ENCODE results near the gene CATSPERB. TPM values are rescaled to one million over a fixed set of nuclear protein-coding genes. Genes with fewer than 3 reads are reported as not detected.
"Not testable (repeated sequence)": the region's sequence is repeated elsewhere in the genome, so short reads cannot be mapped to it uniquely, and the experiment has no call there.

CATSPERB gene
- total RNA-seq, 1 donor from 2014 or later = 0.36 TPM

- DNase-seq (ENCODE audit: low spot score) (no peak), ATAC-seq (no peak)
- intact Hi-C loops (cut with DNase I) = no loop called here
These were observed 5.7 kb upstream of the CATSPERB start for GRCh38 chr14:91737619-91738018.

- ATAC-seq (no peak), DNase-seq (ENCODE audit: low spot score) (no peak)
- intact Hi-C loops (cut with DNase I) = no loop called here
These were observed 1.1 kb upstream of the CATSPERB start for GRCh38 chr14:91732859-91733477.

GRCh38 chr14:91732439-91732838, 553 bp upstream of the CATSPERB start:
- ATAC-seq (no peak), DNase-seq (ENCODE audit: low spot score) (no peak)
- intact Hi-C loops (cut with DNase I) = no loop called here

DNA sequence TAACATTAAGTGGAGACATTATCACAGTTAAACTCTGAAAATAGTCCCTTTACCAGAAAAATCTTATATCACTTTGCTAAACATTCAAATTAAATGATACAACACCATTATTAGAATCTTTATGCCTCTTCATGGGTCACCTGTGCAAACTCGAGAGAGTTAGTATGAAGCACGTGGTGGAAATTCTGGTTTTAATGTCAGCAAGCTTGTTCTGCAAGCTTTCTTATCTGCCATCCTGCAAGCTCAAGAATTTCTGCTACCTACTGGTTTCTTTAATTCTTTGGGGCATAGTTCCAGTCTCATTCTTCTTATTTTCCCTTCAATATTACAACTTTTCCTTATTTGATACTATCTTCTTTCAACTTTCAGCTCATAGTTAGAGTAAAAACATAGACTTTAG, 868 bp downstream of the CATSPERB start:
- intact Hi-C loops (cut with DNase I) = no loop called here
- ATAC-seq (no peak), DNase-seq (ENCODE audit: low spot score) (no peak)

GRCh38 chr14:91729756-91730155, 2.1 kb downstream of the CATSPERB start:
- ATAC-seq = no peak
- intact Hi-C loops (cut with DNase I) = no loop called here
- no peak for DNase-seq (ENCODE audit: low spot score)

- ATAC-seq (no peak), DNase-seq (ENCODE audit: low spot score) (no peak)
- intact Hi-C loops (cut with DNase I) = no loop called here
These were observed 3.2 kb downstream of the CATSPERB start for GRCh38 chr14:91728616-91729183.

DNA sequence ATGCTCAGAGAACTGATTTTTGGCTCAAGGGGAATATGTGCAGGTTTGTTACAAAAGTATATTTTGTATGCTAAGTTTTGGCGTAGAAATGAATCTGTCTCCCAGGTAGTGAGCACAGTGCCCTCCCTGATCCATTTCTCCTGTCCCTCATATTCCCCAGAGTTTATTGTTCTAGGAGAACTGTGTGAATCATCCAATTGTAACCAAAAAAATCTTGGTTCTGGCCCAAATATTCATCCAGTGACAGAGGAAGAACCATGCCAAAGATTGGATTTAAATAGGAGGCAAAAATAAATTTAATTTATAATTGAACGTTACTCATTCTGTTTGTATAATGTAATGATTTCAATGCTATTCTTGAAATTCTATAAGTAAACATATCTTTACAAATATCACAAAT, 4.8 kb downstream of the CATSPERB start:
- no peak for DNase-seq (ENCODE audit: low spot score)
- intact Hi-C loops (cut with DNase I) = no loop called here
- ATAC-seq = no peak

- intact Hi-C loops (cut with DNase I) = no loop called here
- DNase-seq (ENCODE audit: low spot score) (no peak), ATAC-seq (no peak)
These were observed 8.4 kb downstream of the CATSPERB start for GRCh38 chr14:91723501-91723900.

DNA sequence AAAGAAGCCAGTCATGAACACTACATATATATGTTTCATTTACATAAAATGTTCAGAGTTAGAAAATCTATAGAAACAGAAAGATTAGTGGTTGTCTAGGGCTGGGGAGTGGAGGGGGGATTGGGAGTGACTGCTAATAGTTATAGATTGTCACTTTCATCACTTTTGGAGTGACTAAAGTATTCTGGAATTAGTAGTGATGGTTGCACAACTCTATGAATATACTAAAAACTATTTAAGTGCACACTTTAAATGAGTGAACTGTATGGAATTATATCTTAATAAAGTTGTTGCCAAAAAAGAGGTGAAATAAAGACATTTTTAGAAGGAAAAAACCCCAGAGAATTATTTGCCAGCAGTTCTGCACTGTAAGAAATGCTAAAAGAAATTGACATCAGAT, 9.5 kb downstream of the CATSPERB start:
- no peak for ATAC-seq
- no peak for DNase-seq (ENCODE audit: low spot score)
- intact Hi-C loops (cut with DNase I) = no loop called here

DNA sequence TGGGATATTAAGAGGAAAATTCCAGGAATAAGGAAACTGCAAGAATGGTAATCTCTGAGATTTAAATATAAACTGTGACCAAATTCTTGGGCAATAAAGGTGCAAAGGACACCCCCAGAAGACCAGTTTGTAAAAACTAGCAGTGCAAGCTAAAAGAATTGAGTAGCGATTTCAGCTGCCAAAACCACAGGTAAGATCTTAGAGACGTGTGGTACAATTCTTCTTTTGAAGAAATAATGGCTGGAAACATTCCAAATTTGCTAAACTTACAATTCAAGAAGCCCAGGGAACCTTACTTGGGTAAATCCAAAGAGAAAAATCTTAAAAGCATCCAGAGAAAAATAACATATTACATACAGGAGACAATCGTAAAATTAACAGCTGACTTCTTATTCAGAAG, 12.0 kb downstream of the CATSPERB start:
- DNase-seq (ENCODE audit: low spot score) = no peak
- no peak for ATAC-seq
- intact Hi-C loops (cut with DNase I) = no loop called here

DNA sequence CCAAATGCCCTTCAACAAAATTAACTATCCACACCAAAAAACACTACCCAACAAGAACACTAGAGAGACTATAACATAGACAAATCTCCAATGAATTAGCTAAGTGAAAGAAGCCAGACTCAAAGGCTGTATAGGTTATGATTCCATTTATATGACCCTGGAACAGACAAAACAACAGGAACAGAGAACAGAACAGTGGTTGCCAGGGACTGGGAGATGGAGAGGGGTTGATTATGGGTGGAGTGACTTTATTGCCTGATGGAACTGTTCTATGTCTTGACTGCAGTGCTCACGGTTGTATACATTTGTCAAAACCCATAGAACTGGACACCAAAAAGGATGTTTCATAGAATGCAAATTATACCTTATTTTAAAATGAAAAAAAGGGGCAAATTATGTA, 14.9 kb downstream of the CATSPERB start:
- no peak for DNase-seq (ENCODE audit: low spot score)
- intact Hi-C loops (cut with DNase I) = no loop called here
- ATAC-seq = no peak

GRCh38 chr14:91714805-91715204, 17.1 kb downstream of the CATSPERB start:
- DNase-seq (ENCODE audit: low spot score) = no peak
- intact Hi-C loops (cut with DNase I) = no loop called here

GRCh38 chr14:91708795-91709194, 23.1 kb downstream of the CATSPERB start:
- intact Hi-C loops (cut with DNase I) = no loop called here
- no peak for DNase-seq (ENCODE audit: low spot score)
- ATAC-seq = no peak

More at GRCh38 chr14:91714805-91715204, 17.1 kb downstream of the CATSPERB start:
- no peak for ATAC-seq

GRCh38 chr14:91706996-91707395, 24.9 kb downstream of the CATSPERB start:
- DNase-seq (ENCODE audit: low spot score) (no peak), ATAC-seq (no peak)
- intact Hi-C loops (cut with DNase I) = no loop called here

- DNase-seq (ENCODE audit: low spot score) (no peak), ATAC-seq (no peak)
- intact Hi-C loops (cut with DNase I) = no loop called here
These were observed 37.2 kb downstream of the CATSPERB start for GRCh38 chr14:91694643-91695042.

DNA sequence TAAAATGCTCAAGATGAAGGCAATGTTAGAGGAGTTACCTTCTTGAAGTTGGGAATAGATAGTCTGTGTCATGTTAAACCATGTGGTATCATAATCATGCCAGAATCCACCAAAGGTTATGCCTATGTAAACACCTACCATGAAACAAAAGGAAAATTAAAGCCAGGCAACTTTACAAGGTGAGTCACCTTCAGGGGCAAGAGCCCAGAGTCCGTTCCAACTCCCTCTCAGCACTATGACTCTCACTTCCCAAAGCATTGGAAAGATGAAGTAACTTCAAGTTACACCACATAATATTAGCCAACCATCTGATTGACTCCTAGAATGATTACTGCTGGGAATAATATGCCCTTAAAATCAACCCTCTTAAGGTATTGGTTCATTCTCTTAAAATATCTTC, 38.5 kb downstream of the CATSPERB start:
- DNase-seq (ENCODE audit: low spot score) (no peak), ATAC-seq (no peak)
- intact Hi-C loops (cut with DNase I) = no loop called here

DNA sequence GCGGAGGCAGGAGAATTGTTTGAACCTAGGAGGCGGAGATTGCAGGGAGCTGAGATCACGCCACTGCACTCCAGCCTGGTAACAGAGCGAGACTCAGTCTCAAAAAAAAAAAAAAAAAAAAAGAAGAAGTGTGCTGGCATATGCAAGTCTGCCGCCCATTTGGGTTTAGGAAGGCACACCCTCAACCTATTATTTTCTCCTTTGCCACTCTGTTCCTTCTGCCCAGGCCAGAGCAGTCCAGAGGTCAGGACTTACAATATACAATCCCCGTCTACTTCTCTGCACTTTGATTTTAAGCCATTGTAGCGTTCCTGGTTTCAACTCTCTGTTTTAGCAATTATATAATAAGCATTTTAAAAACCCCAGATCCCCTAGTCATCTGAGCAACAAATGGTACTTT, 39.8 kb downstream of the CATSPERB start:
- DNase-seq (ENCODE audit: low spot score) (no peak), ATAC-seq (no peak)
- intact Hi-C loops (cut with DNase I) = no loop called here

GRCh38 chr14:91689608-91690007, 42.3 kb downstream of the CATSPERB start:
- no peak for DNase-seq (ENCODE audit: low spot score)

DNA sequence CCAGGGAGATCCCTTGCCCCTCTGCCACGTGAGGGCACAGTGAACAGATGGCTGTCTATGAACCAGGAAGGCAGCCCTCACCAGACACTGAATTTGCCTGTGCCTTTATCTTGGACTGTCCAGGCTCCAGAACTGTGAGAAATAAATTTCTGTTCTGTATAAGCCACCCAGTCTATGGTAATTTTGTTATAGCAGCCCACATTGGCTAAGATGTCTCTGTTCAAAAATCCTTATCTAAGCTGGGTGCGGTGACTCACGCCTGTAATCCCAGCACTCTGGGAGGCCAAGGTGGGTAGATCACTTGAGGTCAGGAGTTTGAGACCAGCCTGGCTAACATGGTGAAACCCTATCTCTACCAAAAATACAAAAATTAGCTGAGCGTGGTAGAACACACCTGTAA, 44.5 kb downstream of the CATSPERB start:
- DNase-seq (ENCODE audit: low spot score) = not testable (repeated sequence)

More at GRCh38 chr14:91689608-91690007, 42.3 kb downstream of the CATSPERB start:
- no peak for ATAC-seq
- intact Hi-C loops (cut with DNase I) = no loop called here

GRCh38 chr14:91685600-91685999, 46.3 kb downstream of the CATSPERB start:
- intact Hi-C loops (cut with DNase I) = no loop called here
- no peak for ATAC-seq
- DNase-seq (ENCODE audit: low spot score) = no peak

More for the DNA sequence above, 44.5 kb downstream of the CATSPERB start:
- ATAC-seq; intact Hi-C loops (cut with DNase I): not testable (repeated sequence)

GRCh38 chr14:91681893-91682563, 49.9 kb downstream of the CATSPERB start:
- DNase-seq (ENCODE audit: low spot score) (no peak), ATAC-seq (no peak)
- intact Hi-C loops (cut with DNase I) = no loop called here
